Vagina (tissue), 2 donors: ENCODE measurements around the gene ATR. TPM values are rescaled to one million over a fixed set of nuclear protein-coding genes. Genes with fewer than 3 reads are reported as not detected.
A peak's percentile ranks its signal among the peaks of the same experiment; 100 is the strongest.

Experiments
- DNase-seq, 2 donors: peaks; one replicate each; pipeline ENCODE4 v3.0.0-alpha.2; 2017; ENCODE audit errors: extremely low spot score in 2 of 2
- H3K27ac ChIP-seq: fragments of 200-600 bp; sonication (generic); one replicate; pipeline ENCODE4 v1.5.1; 2019
- H3K27me3 ChIP-seq: fragments of 200-600 bp; sonication (generic); one replicate; pipeline ENCODE4 v1.5.1; 2019
- H3K36me3 ChIP-seq, 2 donors: fragments of 200-600 bp; sonication (generic); one replicate each; pipeline ENCODE4 v1.5.1; 2017 to 2019
- H3K4me1 ChIP-seq: fragments of 200-600 bp; sonication (generic); one replicate; pipeline ENCODE4 v1.5.1; 2019
- H3K4me3 ChIP-seq, 2 donors: fragments of 200-600 bp; sonication (generic); 1 replicate in 1 of 2; 2 replicates in 1 of 2; pipeline ENCODE4 v1.5.1; 2016 to 2019
- H3K9me3 ChIP-seq: fragments of 200-600 bp; sonication (generic); one replicate; pipeline ENCODE4 v1.5.1; 2019
- POLR2A ChIP-seq, 2 donors: fragments of 450-650 bp; IDR thresholded peaks; one replicate each; pipeline ENCODE4 v1.6.1; 2017; ENCODE audit warnings: antibody characterized with exemption in 2 of 2, mild to moderate bottlenecking in 2 of 2, moderate library complexity in 2 of 2
- POLR2AphosphoS5 ChIP-seq, 2 donors: sonication (generic); formaldehyde crosslinking; IDR thresholded peaks; one replicate each; pipeline ENCODE4 v1.9.0; 2017; ENCODE audit warnings: antibody characterized with exemption in 2 of 2, mild to moderate bottlenecking in 2 of 2, low read depth in 1 of 2; ENCODE audit not compliant: insufficient read depth in 1 of 2
- intact Hi-C: fragments of 100-400 bp; cut with DNase I; formaldehyde crosslinking; loops from one replicate; pipeline ENCODE4 v1.15.1; 2023
- total RNA-seq: library from RNA; depleted of rRNA; stranded (reverse); fragments of >200 nt; gene quantifications from one replicate; pipeline ENCODE4 v1.2.3, GENCODE V29; 2016
- TF ChIP-seq, protein P1 (sequence below), 3 experiments: fragments of 450-650 bp in 2 of 3; fragments of 200-600 bp in 1 of 3; sonication (generic) in 1 of 3; IDR thresholded peaks; one replicate each; pipeline ENCODE4 v1.5.1; 2017 to 2019; ENCODE audit warnings: antibody characterized with exemption in 3 of 3, mild to moderate bottlenecking in 2 of 3, moderate library complexity in 2 of 3

ATR gene
- total RNA-seq, 1 donor from 2014 or later: 22.6 TPM

DNA sequence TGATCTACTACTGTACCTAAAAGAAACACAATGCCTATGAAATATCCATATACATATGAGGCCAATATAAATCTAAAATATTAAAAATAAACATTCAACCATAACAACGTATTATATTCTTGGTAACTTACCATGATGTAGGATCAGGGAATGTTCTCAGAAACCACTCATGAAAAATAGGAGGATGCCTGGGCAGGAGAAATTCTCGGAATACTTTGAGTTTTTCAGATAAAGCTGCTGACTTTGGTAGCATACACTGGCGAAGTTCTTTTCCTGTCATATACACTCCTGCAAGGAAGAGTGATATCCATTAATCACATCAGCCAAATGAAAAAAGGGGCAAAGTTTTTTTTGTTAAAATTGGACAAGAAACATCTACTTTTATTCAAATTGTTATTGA is 119.4 kb downstream of the ATR start:
- no peak overlapping the region for H3K4me3 ChIP-seq
- no peak for TF ChIP-seq POLR2AphosphoS5 (IDR thresholded peaks at IDR 0.05; ENCODE audit: insufficient read depth in 1 of 2, low read depth in 1 of 2)
- no peak for TF ChIP-seq POLR2A (IDR thresholded peaks at IDR 0.05)
- TF ChIP-seq, protein P1, sequence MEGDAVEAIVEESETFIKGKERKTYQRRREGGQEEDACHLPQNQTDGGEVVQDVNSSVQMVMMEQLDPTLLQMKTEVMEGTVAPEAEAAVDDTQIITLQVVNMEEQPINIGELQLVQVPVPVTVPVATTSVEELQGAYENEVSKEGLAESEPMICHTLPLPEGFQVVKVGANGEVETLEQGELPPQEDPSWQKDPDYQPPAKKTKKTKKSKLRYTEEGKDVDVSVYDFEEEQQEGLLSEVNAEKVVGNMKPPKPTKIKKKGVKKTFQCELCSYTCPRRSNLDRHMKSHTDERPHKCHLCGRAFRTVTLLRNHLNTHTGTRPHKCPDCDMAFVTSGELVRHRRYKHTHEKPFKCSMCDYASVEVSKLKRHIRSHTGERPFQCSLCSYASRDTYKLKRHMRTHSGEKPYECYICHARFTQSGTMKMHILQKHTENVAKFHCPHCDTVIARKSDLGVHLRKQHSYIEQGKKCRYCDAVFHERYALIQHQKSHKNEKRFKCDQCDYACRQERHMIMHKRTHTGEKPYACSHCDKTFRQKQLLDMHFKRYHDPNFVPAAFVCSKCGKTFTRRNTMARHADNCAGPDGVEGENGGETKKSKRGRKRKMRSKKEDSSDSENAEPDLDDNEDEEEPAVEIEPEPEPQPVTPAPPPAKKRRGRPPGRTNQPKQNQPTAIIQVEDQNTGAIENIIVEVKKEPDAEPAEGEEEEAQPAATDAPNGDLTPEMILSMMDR (IDR thresholded peaks at IDR 0.05): no peak
- no peak overlapping the region for H3K27ac ChIP-seq
- H3K27me3 ChIP-seq: no peaks in the 10 kb centered on the region
- H3K4me1 ChIP-seq: no peaks in the 10 kb centered on the region
- peaks cover 0 to 12% of the 10 kb centered on the region in 2 donors for H3K36me3 ChIP-seq
- no peaks in the 10 kb centered on the region for H3K9me3 ChIP-seq
- no peak for DNase-seq
- intact Hi-C loops: no loop called here

DNA sequence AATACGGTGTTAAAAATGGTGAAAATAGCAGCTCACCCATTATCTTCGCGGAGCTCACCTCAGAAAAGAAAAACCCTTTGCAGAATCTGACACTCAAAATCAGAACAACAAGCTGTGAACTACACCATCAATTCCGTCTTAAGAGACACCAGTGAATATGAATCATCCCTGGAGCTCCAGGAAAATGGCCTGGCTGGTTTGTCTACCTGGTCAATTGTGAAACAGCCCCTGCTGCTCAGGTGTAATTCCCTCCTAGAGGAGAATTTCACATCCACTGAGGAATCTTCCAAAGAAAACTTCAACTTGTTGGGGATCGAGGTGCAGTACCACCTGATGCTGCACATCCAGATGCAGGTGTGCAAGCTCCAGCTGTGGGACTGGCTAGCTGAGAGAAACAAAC is 127.7 kb downstream of the ATR start:
- DNase-seq: no peak
- H3K9me3 ChIP-seq: no peaks in the 10 kb centered on the region
- no peak overlapping the region for H3K27ac ChIP-seq
- TF ChIP-seq POLR2AphosphoS5 (IDR thresholded peaks at IDR 0.05; ENCODE audit: insufficient read depth in 1 of 2, low read depth in 1 of 2): no peak
- no peak for TF ChIP-seq POLR2A (IDR thresholded peaks at IDR 0.05)
- TF ChIP-seq, protein P1 (IDR thresholded peaks at IDR 0.05): no peak
- no peaks in the 10 kb centered on the region for H3K27me3 ChIP-seq
- intact Hi-C loops: no loop called here
- H3K4me1 ChIP-seq: peaks cover 16% of the 10 kb centered on the region
- H3K4me3 ChIP-seq: no peak overlapping the region
- H3K36me3 ChIP-seq: peaks cover 0 to 3% of the 10 kb centered on the region in 2 donors

DNA sequence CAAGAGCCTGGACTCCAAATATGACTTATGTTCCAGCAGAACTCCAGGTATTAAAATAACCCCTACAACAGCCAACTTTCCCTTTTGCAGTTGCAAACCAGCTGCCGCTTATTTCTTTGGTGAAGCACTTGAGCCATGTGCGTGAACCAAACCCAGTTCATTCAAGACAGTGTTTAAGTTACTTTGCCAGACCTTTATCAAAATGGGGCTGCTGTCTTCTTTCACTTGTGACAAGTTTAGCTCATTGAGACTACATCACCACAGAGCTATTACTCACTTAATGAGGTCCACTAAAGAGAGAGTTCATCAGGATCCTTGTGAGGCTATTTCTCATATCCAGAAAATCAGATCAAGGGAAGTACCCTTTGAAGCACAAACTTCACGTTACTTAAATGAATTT is 128.3 kb downstream of the ATR start:
- H3K27me3 ChIP-seq: no peaks in the 10 kb centered on the region
- no peak for DNase-seq
- H3K27ac ChIP-seq: no peak overlapping the region
- intact Hi-C loops: no loop called here
- no peak overlapping the region for H3K4me3 ChIP-seq
- no peaks in the 10 kb centered on the region for H3K9me3 ChIP-seq
- peaks cover 23% of the 10 kb centered on the region for H3K4me1 ChIP-seq
- TF ChIP-seq, protein P1 (IDR thresholded peaks at IDR 0.05): no peak
- TF ChIP-seq POLR2AphosphoS5 (IDR thresholded peaks at IDR 0.05; ENCODE audit: insufficient read depth in 1 of 2, low read depth in 1 of 2) (no peak), POLR2A (IDR thresholded peaks at IDR 0.05) (no peak)
- H3K36me3 ChIP-seq: peaks cover 0 to 3% of the 10 kb centered on the region in 2 donors

DNA sequence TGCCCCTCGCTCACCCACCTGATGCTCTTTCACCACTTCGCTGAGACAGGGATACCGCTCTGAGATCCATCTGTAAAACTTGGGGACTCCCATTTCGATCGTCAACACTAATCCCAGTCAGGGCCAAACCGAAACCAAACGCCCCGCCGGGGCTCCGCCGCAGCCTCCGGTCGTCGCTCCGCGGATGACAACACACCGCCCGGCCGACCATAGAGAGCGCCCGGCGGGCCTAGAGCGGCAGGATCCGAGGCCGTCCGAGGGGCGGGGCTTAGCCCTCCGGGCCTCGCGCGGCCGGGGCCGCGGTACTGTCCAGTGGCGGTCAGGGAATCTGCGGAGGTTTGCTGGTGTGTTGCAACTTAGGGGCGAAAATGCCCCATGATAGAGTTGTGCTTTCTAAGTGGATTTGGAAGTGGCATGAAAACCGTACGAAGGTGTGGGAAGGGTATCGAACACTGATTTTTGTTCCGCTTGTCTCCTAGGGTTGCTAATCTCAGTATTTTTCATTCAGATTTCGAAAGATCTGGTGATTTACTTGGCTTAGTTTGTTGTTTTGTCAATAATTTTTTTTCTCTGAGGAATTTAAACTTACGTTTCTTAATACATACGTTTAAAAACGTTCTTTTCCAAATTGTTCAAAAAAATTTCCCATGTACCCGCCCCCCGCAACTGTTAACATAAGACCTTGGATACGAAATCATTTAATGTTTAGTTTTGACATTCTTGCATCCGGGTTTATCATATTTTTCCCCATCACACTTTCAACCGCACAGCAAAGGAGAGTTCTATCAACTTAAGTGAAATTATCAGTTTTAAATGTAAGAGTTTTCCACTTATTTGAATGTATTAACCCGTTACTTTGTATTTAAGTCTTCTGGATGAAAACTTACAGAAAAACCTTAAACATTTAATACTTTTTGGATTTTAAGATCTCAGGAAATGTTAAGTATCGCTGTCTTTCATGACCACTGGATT is 130.4 kb downstream of the ATR start, which contains the start of gene XRN1:
TSS of gene XRN1 (minus strand) at position 186 of the 972 bp plus-strand sequence. CDS start at position 93, 93 bp downstream.
- H3K9me3 ChIP-seq: no peaks in the 10 kb centered on the region
- no peaks in the 10 kb centered on the region for H3K27me3 ChIP-seq
- peak; percentile 72 to 89 for TF ChIP-seq POLR2AphosphoS5 (IDR thresholded peaks at IDR 0.05; ENCODE audit: insufficient read depth in 1 of 2, low read depth in 1 of 2)
- peak in 1 of 2 donors; percentile 39 for TF ChIP-seq POLR2A (IDR thresholded peaks at IDR 0.05)
- TF ChIP-seq, protein P1 (IDR thresholded peaks at IDR 0.05): peak in 1 of 3 experiments; percentile 23
- intact Hi-C loops: no loop called here
- H3K27ac ChIP-seq: peak within 1 kb of the TSS; percentile 97
- peak within 1 kb of the TSS; percentile 75 to 93 for H3K4me3 ChIP-seq
- peaks cover 44% of the 10 kb centered on the region for H3K4me1 ChIP-seq
- peaks cover 0 to 3% of the 10 kb centered on the region in 2 donors for H3K36me3 ChIP-seq
- DNase-seq: peak; percentile 92 to 97
